Measurements from ENCODE around the gene ZDHHC1.

- TF ChIP-seq, protein P1, sequence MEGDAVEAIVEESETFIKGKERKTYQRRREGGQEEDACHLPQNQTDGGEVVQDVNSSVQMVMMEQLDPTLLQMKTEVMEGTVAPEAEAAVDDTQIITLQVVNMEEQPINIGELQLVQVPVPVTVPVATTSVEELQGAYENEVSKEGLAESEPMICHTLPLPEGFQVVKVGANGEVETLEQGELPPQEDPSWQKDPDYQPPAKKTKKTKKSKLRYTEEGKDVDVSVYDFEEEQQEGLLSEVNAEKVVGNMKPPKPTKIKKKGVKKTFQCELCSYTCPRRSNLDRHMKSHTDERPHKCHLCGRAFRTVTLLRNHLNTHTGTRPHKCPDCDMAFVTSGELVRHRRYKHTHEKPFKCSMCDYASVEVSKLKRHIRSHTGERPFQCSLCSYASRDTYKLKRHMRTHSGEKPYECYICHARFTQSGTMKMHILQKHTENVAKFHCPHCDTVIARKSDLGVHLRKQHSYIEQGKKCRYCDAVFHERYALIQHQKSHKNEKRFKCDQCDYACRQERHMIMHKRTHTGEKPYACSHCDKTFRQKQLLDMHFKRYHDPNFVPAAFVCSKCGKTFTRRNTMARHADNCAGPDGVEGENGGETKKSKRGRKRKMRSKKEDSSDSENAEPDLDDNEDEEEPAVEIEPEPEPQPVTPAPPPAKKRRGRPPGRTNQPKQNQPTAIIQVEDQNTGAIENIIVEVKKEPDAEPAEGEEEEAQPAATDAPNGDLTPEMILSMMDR (IDR thresholded peaks at IDR 0.05): no peak
- TF ChIP-seq POLR2A (IDR thresholded peaks at IDR 0.05): no peak
- TF ChIP-seq EP300 (IDR thresholded peaks at IDR 0.05): no peak
- no peak for TF ChIP-seq POLR2AphosphoS5 (IDR thresholded peaks at IDR 0.05)
Measured at GRCh38 chr16:67451061-67451703, 34.9 kb upstream of the ZDHHC1 start.

Measured in gastroesophageal sphincter (tissue), 3 donors.